HG03060 (cell line): ENCODE results near the gene NTMT2.

Experiments used
- ATAC-seq: cut with Tn5 transposase; IDR thresholded peaks from one replicate; pipeline ENCODE4 v1.9.1; 2021; ENCODE audit warnings: low read depth, moderate number of reproducible peaks; ENCODE audit not compliant: unreplicated experiment

The NTMT2 gene

GRCh38 chr1:170203693-170204092 is 57.9 kb downstream of the NTMT2 start:
- no peak for ATAC-seq

GRCh38 chr1:170204121-170204520 is 58.4 kb downstream of the NTMT2 start:
- no peak for ATAC-seq

GRCh38 chr1:170205301-170205700 is 59.5 kb downstream of the NTMT2 start:
- no peak for ATAC-seq

GRCh38 chr1:170209125-170209524 is 63.4 kb downstream of the NTMT2 start:
- no peak for ATAC-seq

- no peak for ATAC-seq
These were observed 64.4 kb downstream of the NTMT2 start for GRCh38 chr1:170210142-170210541.

GRCh38 chr1:170213596-170213995 is 67.8 kb downstream of the NTMT2 start:
- ATAC-seq: no peak

- ATAC-seq: no peak
These were observed 68.6 kb downstream of the NTMT2 start for GRCh38 chr1:170214117-170215032.

- ATAC-seq: no peak
These were observed 69.5 kb downstream of the NTMT2 start for GRCh38 chr1:170215072-170215885.

- ATAC-seq: no peak
These were observed 71.9 kb downstream of the NTMT2 start for GRCh38 chr1:170217517-170218256.

- ATAC-seq: no peak
These were observed 72.5 kb downstream of the NTMT2 start for GRCh38 chr1:170218257-170218650.
